Psoas muscle (tissue), 8 donors: ENCODE results near the gene WDR26. TPM values are rescaled to one million over a fixed set of nuclear protein-coding genes. Genes with fewer than 3 reads are reported as not detected.

Experiments
- ATAC-seq, 4 donors: fragments of 200-7000 bp; cut with Tn5 transposase; one replicate each; pipeline ENCODE4 v1.9.1; 2020; ENCODE audit warnings: moderate library complexity in 3 of 4, mild to moderate bottlenecking in 2 of 4
- DNase-seq, 2 donors: peaks; one replicate each; pipeline ENCODE4 v3.0.0-alpha.2; 2020
- H3K27ac ChIP-seq: fragments of 200-600 bp; one replicate; pipeline ENCODE4 v1.8.0; 2022
- H3K27me3 ChIP-seq, 3 donors: fragments of 200-600 bp in 1 of 3; one replicate each; pipeline versions ENCODE4 v1.6.1 to v1.8.0; 2013 to 2022; ENCODE audit warnings: low read length in 2 of 3, mild to moderate bottlenecking in 2 of 3, moderate library complexity in 1 of 3; ENCODE audit not compliant: insufficient read depth in 3 of 3
- H3K36me3 ChIP-seq, 2 donors: fragments of 200-600 bp in 1 of 2; one replicate each; pipeline versions ENCODE4 v1.6.1 to v1.8.0; 2013 to 2022; ENCODE audit warnings: low read depth in 1 of 2, mild to moderate bottlenecking in 1 of 2, moderate library complexity in 1 of 2; ENCODE audit not compliant: insufficient read depth in 1 of 2
- H3K4me1 ChIP-seq: fragments of 200-600 bp; one replicate; pipeline ENCODE4 v1.8.0; 2022
- H3K4me3 ChIP-seq: fragments of 200-600 bp; one replicate; pipeline ENCODE4 v1.8.0; 2022; ENCODE audit warnings: mild to moderate bottlenecking
- H3K9me3 ChIP-seq: fragments of 200-600 bp; one replicate; pipeline ENCODE4 v1.8.0; 2022
- WGBS, 3 donors: extraction: QIAGEN DNeasy Blood & Tissue Kit; methylation state at CpG; one replicate each; pipeline versions ENCODE4 v1.1.6 to v1.1.7; 2013; 5-methylcytosine and 5-hydroxymethylcytosine counted together
- intact Hi-C, 2 donors: fragments of 100-400 bp; cut with DNase I; formaldehyde crosslinking; loops; one replicate each; pipeline versions ENCODE4 v1.11.0 to v1.14.2; 2022
- polyA plus RNA-seq, 3 donors: library from polyadenylated mRNA; stranded (reverse); fragments of 200-250 nt; gene quantifications; one replicate each; pipeline ENCODE4 v1.2.3, GENCODE V29; 2013
- total RNA-seq, 4 donors: library from RNA; stranded (reverse); fragmentation: NEBNext Ultra II Directional in 2 of 4; extraction: Animal tissue kit (Norgen Biotek cat#: 25700) in 2 of 4; gene quantifications; one replicate each; pipeline versions ENCODE4 v1.2.1 to v1.2.4, GENCODE V29; 2021 to 2023
- TF ChIP-seq, protein P1 (sequence below): fragments of 200-600 bp; IDR thresholded peaks from one replicate; pipeline ENCODE4 v1.8.0; 2022; ENCODE audit warnings: antibody characterized with exemption
- donor health status: healthy with polysubstance abuse.
- donor health status: DM: no; HTN: no; CAD: no; lungs with moderate emphysema.
- donor health status: Bipolar disorder and iron deficiency.
- donor health status: healthy.
- donor health status: DM: yes; HTN: yes; CAD: no.
- donor health status: DM: no; HTN: no; CAD: no.
- donor health status: DM: no; HTN: no; CAD: no.
- donor health status: DM: yes; HTN: yes; CAD: no.

The WDR26 gene
- total and polyA plus RNA-seq, 7 donors = 29.1 to 114 (median 82.4) TPM

DNA sequence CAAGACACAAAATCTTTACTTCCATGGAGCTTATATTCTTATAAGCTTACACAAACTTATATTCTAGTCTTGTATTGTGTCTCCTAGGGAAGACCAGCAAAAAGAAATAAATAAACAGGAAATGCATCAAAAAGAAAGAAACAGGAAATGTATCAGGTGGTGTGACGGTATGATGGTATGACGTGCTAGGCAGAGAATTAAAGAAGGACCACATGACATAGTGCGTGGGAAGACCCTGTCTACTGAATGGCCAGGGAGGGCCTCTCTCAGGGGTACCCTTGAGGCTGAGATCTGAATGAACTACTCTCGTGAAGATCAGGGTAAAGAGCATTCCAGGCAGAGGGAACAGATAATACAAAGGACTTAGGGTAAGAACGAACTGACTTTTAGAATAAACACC is 15.6 kb upstream of the WDR26 start:
- TF ChIP-seq, protein P1, sequence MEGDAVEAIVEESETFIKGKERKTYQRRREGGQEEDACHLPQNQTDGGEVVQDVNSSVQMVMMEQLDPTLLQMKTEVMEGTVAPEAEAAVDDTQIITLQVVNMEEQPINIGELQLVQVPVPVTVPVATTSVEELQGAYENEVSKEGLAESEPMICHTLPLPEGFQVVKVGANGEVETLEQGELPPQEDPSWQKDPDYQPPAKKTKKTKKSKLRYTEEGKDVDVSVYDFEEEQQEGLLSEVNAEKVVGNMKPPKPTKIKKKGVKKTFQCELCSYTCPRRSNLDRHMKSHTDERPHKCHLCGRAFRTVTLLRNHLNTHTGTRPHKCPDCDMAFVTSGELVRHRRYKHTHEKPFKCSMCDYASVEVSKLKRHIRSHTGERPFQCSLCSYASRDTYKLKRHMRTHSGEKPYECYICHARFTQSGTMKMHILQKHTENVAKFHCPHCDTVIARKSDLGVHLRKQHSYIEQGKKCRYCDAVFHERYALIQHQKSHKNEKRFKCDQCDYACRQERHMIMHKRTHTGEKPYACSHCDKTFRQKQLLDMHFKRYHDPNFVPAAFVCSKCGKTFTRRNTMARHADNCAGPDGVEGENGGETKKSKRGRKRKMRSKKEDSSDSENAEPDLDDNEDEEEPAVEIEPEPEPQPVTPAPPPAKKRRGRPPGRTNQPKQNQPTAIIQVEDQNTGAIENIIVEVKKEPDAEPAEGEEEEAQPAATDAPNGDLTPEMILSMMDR = no peak
- Histone ChIP-seq H3K27me3 (no peaks in the 10 kb centered on the region), H3K4me3 (no peak overlapping the region), H3K27ac (peak overlapping the region; percentile 73), H3K9me3 (no peaks in the 10 kb centered on the region), H3K4me1 (peaks cover 28% of the 10 kb centered on the region), H3K36me3 (peaks cover 0 to under 1% of the 10 kb centered on the region in 2 donors)
- intact Hi-C loops = no loop called here
- DNase-seq (no peak), ATAC-seq (no peak)
- 83 to 87% (median 83%) methylated on average over 5 of the region's 5 CpGs for WGBS, 3 donors

DNA sequence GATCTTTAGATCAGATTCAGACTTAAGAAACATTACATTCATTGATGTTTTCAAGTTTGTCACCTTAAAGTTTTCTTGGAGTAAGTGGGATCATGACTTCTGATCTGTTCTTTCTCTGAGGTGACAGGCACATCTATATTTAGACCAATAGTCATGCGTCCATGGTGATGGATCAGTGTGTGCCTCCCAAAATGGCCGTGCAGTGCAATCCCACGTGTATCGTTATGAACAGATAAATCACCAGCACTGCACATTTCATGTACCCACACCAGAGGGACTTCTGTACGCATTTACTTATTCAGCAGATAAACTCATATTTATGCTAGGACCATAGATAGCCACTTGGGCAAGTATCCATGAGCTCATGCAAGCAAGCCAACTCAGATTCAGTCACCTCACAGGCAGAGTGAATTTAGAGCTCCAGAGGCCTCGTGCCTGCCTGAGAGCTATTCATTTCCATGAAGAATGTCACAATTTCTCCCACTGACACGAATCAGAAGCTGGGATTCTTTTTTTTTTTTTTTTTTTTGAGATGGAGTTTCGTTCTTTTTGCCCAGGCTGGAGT is 13.9 kb upstream of the WDR26 start:
- Histone ChIP-seq H3K9me3 (no peaks in the 10 kb centered on the region), H3K36me3 (no peaks in the 10 kb centered on the region), H3K27me3 (no peaks in the 10 kb centered on the region), H3K27ac (peak overlapping the region; percentile 75), H3K4me1 (peaks cover 28% of the 10 kb centered on the region), H3K4me3 (no peak overlapping the region)
- 32 to 58% (median 37%) methylated on average over 7 to 8 of the region's 8 CpGs for WGBS, 3 donors
- intact Hi-C loops = no loop called here
- peak; percentile 79 to 89 (median 83) for ATAC-seq
- TF ChIP-seq, protein P1 = no peak
- no peak for DNase-seq

GRCh38 chr1:224447971-224448370 is 13.4 kb upstream of the WDR26 start:
- Histone ChIP-seq H3K27ac (peak overlapping the region; percentile 75), H3K4me1 (peaks cover 28% of the 10 kb centered on the region), H3K9me3 (no peaks in the 10 kb centered on the region), H3K4me3 (no peak overlapping the region), H3K27me3 (no peaks in the 10 kb centered on the region), H3K36me3 (no peaks in the 10 kb centered on the region)
- 93 to 94% (median 93%) methylated on average over 3 of the region's 3 CpGs for WGBS, 3 donors
- intact Hi-C loops = no loop called here
- DNase-seq (no peak), ATAC-seq (no peak)
- TF ChIP-seq, protein P1 = no peak

GRCh38 chr1:224447251-224447650 is 12.7 kb upstream of the WDR26 start:
- WGBS, 3 donors = 56 to 71% (median 64%) methylated on average over 2 of the region's 2 CpGs
- peak; percentile 57 to 59 for DNase-seq
- intact Hi-C loops = no loop called here
- TF ChIP-seq, protein P1 = no peak
- no peak for ATAC-seq
- H3K9me3 ChIP-seq = no peaks in the 10 kb centered on the region
- H3K36me3 ChIP-seq = peaks cover 0 to under 1% of the 10 kb centered on the region in 2 donors
- no peak overlapping the region for H3K4me3 ChIP-seq
- H3K27me3 ChIP-seq = no peaks in the 10 kb centered on the region
- no peak overlapping the region for H3K27ac ChIP-seq
- H3K4me1 ChIP-seq = peaks cover 28% of the 10 kb centered on the region

DNA sequence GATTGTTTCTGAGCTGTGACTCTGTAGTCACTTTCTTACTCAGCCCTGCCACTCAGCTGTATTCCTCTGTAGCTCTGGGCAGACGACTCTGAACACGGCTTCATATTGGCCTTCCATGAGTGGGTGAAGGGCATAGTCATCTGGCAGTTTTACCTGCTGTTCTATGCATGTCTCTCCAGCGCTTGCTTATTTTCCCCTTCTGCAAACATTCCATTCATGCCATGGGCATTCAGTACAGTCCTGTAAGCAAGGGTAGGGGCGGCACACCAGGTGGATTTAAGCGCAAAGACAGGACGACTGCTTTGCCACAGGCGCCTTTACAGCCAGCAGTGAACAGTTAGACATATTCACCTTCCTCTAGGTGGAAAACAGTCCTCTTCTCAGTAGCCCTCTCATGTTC is 4.4 kb upstream of the WDR26 start:
- whole genome bisulfite sequencing, 3 donors = 86 to 95% (median 87%) methylated on average over 7 of the region's 7 CpGs
- H3K4me1 ChIP-seq = peaks cover 15% of the 10 kb centered on the region
- H3K4me3 ChIP-seq = no peak overlapping the region
- H3K27me3 ChIP-seq = no peaks in the 10 kb centered on the region
- ATAC-seq (no peak), DNase-seq (no peak)
- no peaks in the 10 kb centered on the region for H3K9me3 ChIP-seq
- H3K27ac ChIP-seq = no peak overlapping the region
- intact Hi-C loops = no loop called here
- TF ChIP-seq, protein P1 = no peak
- peaks cover 0 to 26% of the 10 kb centered on the region in 2 donors for H3K36me3 ChIP-seq
